HepG2 (cell line): ENCODE data around the gene TMEM131. TPM values are rescaled to one million over a fixed set of nuclear protein-coding genes. Genes with fewer than 3 reads are reported as not detected.

Experiments used
- ATAC-seq: fragments of 200-7000 bp; cut with Tn5 transposase; 3 replicates; pipeline ENCODE4 v1.9.1; 2020; ENCODE audit warnings: mild to moderate bottlenecking, moderate library complexity
- BruUV-seq: library from RNA; stranded (reverse); fragments of 400-500 nt; replicated peaks from 2 replicates; lab custom pipeline; 2021; lab: Mats Ljungman, UMichigan
- CTCF ChIA-PET: fragments of 300-600 bp; formaldehyde crosslinking; extraction: SDS; loops from one replicate; lab custom pipeline; 2021; ENCODE audit warnings: low total read pairs, inconsistent platforms, low intra/inter-chr PET ratio; lab: Yijun Ruan, JAX
- POLR2A ChIA-PET: fragments of 350-600 bp; sonication (Branson Sonifier 250); formaldehyde crosslinking; loops from one replicate; lab custom pipeline; 2020; ENCODE audit warnings: antibody characterized with exemption, inconsistent platforms; lab: Yijun Ruan, JAX
- DNase-seq: peaks from one replicate; pipeline ENCODE4 v3.0.0-alpha.2; 2015; ENCODE audit warnings: low spot score
- FAIRE-seq: peaks from 3 replicates; lab custom pipeline; 2011; peaks lifted over from hg19 to GRCh38; lab: Jason Lieb, UNC
- H2AFZ ChIP-seq: one replicate; pipeline ENCODE4 v1.6.1; 2011; ENCODE audit warnings: low read length, inconsistent platforms
- H3K27ac ChIP-seq: fragments of 300-600 bp; 3 replicates; pipeline ENCODE4 v1.8.0; 2011; ENCODE audit warnings: mixed run types, mild to moderate bottlenecking, mixed read lengths, low read length, inconsistent platforms; ENCODE audit not compliant: insufficient read depth; ENCODE audit errors: extremely low read length
- H3K27me3 ChIP-seq, 2 experiments: fragments of 200-600 bp in 1 of 2; 2 replicates in 1 of 2; 3 replicates in 1 of 2; pipeline versions ENCODE4 v1.6.0 to v1.8.0; 2011; ENCODE audit warnings: low read length in 2 of 2, mild to moderate bottlenecking in 2 of 2, moderate library complexity in 2 of 2, inconsistent platforms in 1 of 2; ENCODE audit not compliant: insufficient read depth in 2 of 2, control insufficient read depth in 1 of 2
- H3K36me3 ChIP-seq, 2 experiments: fragments of 200-600 bp in 1 of 2; replicated peaks in 1 of 2; 2 replicates in 1 of 2; 3 replicates in 1 of 2; pipeline versions ENCODE4 v1.5.1 to v1.8.0; 2011; ENCODE audit warnings: low read length in 2 of 2, inconsistent platforms in 1 of 2; ENCODE audit not compliant: insufficient read depth in 2 of 2, control insufficient read depth in 1 of 2
- H3K4me1 ChIP-seq: 2 replicates; pipeline ENCODE4 v1.5.1; 2012; ENCODE audit warnings: low read length, inconsistent platforms; ENCODE audit not compliant: insufficient read depth
- H3K4me2 ChIP-seq: 2 replicates; pipeline ENCODE4 v1.6.0; 2011; ENCODE audit warnings: low read depth, low read length, inconsistent platforms
- H3K4me3 ChIP-seq, 3 experiments: fragments of 200-600 bp in 1 of 3; sonication (generic), shearing (Covaris generic) in 1 of 3; replicated peaks in 1 of 3; 2 replicates each; pipeline ENCODE4 v1.5.1; 2011 to 2016; ENCODE audit warnings: low read length in 3 of 3, inconsistent platforms in 2 of 3, low read depth in 2 of 3, mild to moderate bottlenecking in 2 of 3, control low read depth in 1 of 3, mixed read lengths in 1 of 3; ENCODE audit not compliant: insufficient read depth in 1 of 3
- H3K79me2 ChIP-seq: one replicate; pipeline ENCODE4 v1.6.1; 2011; ENCODE audit warnings: low read length, inconsistent platforms; ENCODE audit not compliant: insufficient read depth
- H3K9ac ChIP-seq: 2 replicates; pipeline ENCODE4 v1.6.0; 2011; ENCODE audit warnings: mild to moderate bottlenecking, low read depth, low read length, inconsistent platforms; ENCODE audit not compliant: insufficient read depth
- H3K9me3 ChIP-seq: 2 replicates; pipeline ENCODE4 v1.5.1; 2012; ENCODE audit warnings: mild to moderate bottlenecking, low read length
- H4K20me1 ChIP-seq: 2 replicates; pipeline ENCODE4 v1.6.0; 2011; ENCODE audit warnings: inconsistent platforms, mild to moderate bottlenecking, low read length, moderate library complexity; ENCODE audit not compliant: insufficient read depth
- CEBPG ChIP-seq: IDR thresholded peaks from 2 replicates; pipeline ENCODE4 v1.6.1; 2016
- MEIS1 ChIP-seq: sonication (generic); formaldehyde crosslinking; IDR thresholded peaks from 2 replicates; pipeline ENCODE4 v1.9.0; 2021; ENCODE audit warnings: mild to moderate bottlenecking, missing genetic modification reagents, moderate library complexity, borderline replicate concordance
- NCOR1 ChIP-seq: fragments of 200-600 bp; sonication (generic); IDR thresholded peaks from 2 replicates; pipeline ENCODE4 v1.7.0; 2017; ENCODE audit warnings: antibody characterized with exemption, low read length, borderline replicate concordance
- NR2F1 ChIP-seq, 2 experiments: fragments of 450-650 bp in 1 of 2; formaldehyde crosslinking in 1 of 2; IDR thresholded peaks; 2 replicates each; pipeline versions ENCODE4 v1.5.0 to v1.6.1; 2016 to 2020; ENCODE audit warnings: mild to moderate bottlenecking in 1 of 2, missing compliant biosample characterization in 1 of 2, missing genetic modification reagents in 1 of 2, moderate library complexity in 1 of 2
- SKIL ChIP-seq: sonication (generic); formaldehyde crosslinking; IDR thresholded peaks from 2 replicates; pipeline ENCODE4 v1.8.0; 2022; ENCODE audit warnings: missing genetic modification reagents, mild to moderate bottlenecking, moderate library complexity, borderline replicate concordance
- STAG1 ChIP-seq: sonication (generic); formaldehyde crosslinking; IDR thresholded peaks from 2 replicates; pipeline ENCODE4 v1.4.0; 2020; ENCODE audit warnings: missing genetic modification reagents
- THAP9 ChIP-seq: sonication (generic); formaldehyde crosslinking; IDR thresholded peaks from 2 replicates; pipeline ENCODE4; 2020; ENCODE audit warnings: missing genetic modification reagents, mild to moderate bottlenecking, borderline replicate concordance
- TOPORS ChIP-seq: sonication (generic); formaldehyde crosslinking; IDR thresholded peaks from 2 replicates; pipeline ENCODE4 v1.8.0; 2023; ENCODE audit warnings: mild to moderate bottlenecking, missing genetic modification reagents
- ZBTB8A ChIP-seq: sonication (generic); formaldehyde crosslinking; IDR thresholded peaks from 2 replicates; pipeline ENCODE4 v1.4.0; 2020; ENCODE audit warnings: mild to moderate bottlenecking, low read depth, missing genetic modification reagents, borderline replicate concordance
- ZNF512 ChIP-seq: sonication (generic); formaldehyde crosslinking; IDR thresholded peaks from 2 replicates; pipeline ENCODE4 v1.4.0; 2020; ENCODE audit warnings: mild to moderate bottlenecking, missing genetic modification reagents
- ZNF572 ChIP-seq: sonication (generic); formaldehyde crosslinking; IDR thresholded peaks from 2 replicates; pipeline ENCODE4 v1.5.1; 2020; ENCODE audit warnings: mild to moderate bottlenecking, missing genetic modification reagents
- ZNF746 ChIP-seq: sonication (generic); formaldehyde crosslinking; IDR thresholded peaks from 2 replicates; pipeline ENCODE4 v1.8.0; 2022; ENCODE audit warnings: mild to moderate bottlenecking, missing genetic modification reagents
- ZSCAN21 ChIP-seq: sonication (generic); formaldehyde crosslinking; IDR thresholded peaks from 2 replicates; pipeline ENCODE4 v1.8.0; 2022; ENCODE audit warnings: mild to moderate bottlenecking, missing genetic modification reagents, moderate library complexity, borderline replicate concordance
- WGBS: methylation state at CpG from one replicate; pipeline ENCODE4 v1.1.6; 2017; ENCODE audit warnings: low lambda C conversion rate; 5-methylcytosine and 5-hydroxymethylcytosine counted together
- in situ Hi-C: cut with HindIII; loops from 2 replicates; pipeline ENCODE4 v1.10.0; 2017; ENCODE audit warnings: low pct_unique_long_range_greater_than_20kb; ENCODE audit not compliant: extremely low pct_ligation_motif_present
- intact Hi-C: fragments of 100-400 bp; cut with micrococcal nuclease; formaldehyde crosslinking; loops from one replicate; pipeline ENCODE4 v1.10.0; 2022; ENCODE audit not compliant: unreplicated experiment
- polyA plus RNA-seq, 8 experiments: library from polyadenylated mRNA; depleted of rRNA in 3 of 8; stranded (reverse) in 7 of 8; unstranded in 1 of 8; fragments of >200 nt; fragmentation: Illumina TruSeq in 4 of 8; extraction: Trizol in 4 of 8; gene quantifications; 2 replicates each; pipeline versions ENCODE4 v1.2.1 to v1.2.3, GENCODE V29; 2011 to 2016; ENCODE audit warnings: low read depth in 4 of 8, missing spikeins in 1 of 8, mixed read lengths in 1 of 8; ENCODE audit not compliant: insufficient read depth in 1 of 8
- total RNA-seq, 5 experiments: library from RNA; depleted of rRNA; stranded (reverse); fragments of >200 nt; fragmentation: Illumina TruSeq; extraction: Trizol; gene quantifications; 2 replicates each; pipeline ENCODE4 v1.2.3, GENCODE V29; 2016; ENCODE audit warnings: low read depth in 1 of 5
- TF ChIP-seq, protein P1 (sequence below): sonication (generic); formaldehyde crosslinking; IDR thresholded peaks from 2 replicates; pipeline ENCODE4 v1.8.0; 2022; ENCODE audit warnings: mild to moderate bottlenecking, missing genetic modification reagents; ENCODE audit not compliant: insufficient replicate concordance

TMEM131 gene
- total and polyA plus RNA-seq, 2 of the 13 experiments (the other 11 are each of a cell fraction or from before 2014, with no cell fraction given), result 17.9 to 19.5 TPM

- H3K4me3 ChIP-seq, result no peak overlapping the region
- intact Hi-C loops, result no loop called here
- TF ChIP-seq ZNF572 (CRISPR knock-in tag), result no peak
- TF ChIP-seq THAP9 (CRISPR knock-in tag), result no peak
- no peak for TF ChIP-seq ZNF512
- no peak for TF ChIP-seq ZBTB8A (CRISPR knock-in tag)
- TF ChIP-seq STAG1 (CRISPR knock-in tag), result no peak
- TF ChIP-seq NR2F1 (CRISPR knock-in tag; IDR thresholded peaks at IDR 0.05), result no peak
- TF ChIP-seq TOPORS, result no peak
- no peak for TF ChIP-seq SKIL
- no peak for TF ChIP-seq MEIS1 (CRISPR knock-in tag)
- TF ChIP-seq, protein P1, sequence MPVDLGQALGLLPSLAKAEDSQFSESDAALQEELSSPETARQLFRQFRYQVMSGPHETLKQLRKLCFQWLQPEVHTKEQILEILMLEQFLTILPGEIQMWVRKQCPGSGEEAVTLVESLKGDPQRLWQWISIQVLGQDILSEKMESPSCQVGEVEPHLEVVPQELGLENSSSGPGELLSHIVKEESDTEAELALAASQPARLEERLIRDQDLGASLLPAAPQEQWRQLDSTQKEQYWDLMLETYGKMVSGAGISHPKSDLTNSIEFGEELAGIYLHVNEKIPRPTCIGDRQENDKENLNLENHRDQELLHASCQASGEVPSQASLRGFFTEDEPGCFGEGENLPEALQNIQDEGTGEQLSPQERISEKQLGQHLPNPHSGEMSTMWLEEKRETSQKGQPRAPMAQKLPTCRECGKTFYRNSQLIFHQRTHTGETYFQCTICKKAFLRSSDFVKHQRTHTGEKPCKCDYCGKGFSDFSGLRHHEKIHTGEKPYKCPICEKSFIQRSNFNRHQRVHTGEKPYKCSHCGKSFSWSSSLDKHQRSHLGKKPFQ (CRISPR knock-in tag), result no peak
- TF ChIP-seq ZNF746 (CRISPR knock-in tag), result no peak
- no peak for TF ChIP-seq CEBPG (CRISPR knock-in tag)
- TF ChIP-seq NCOR1, result no peak
- TF ChIP-seq ZSCAN21 (CRISPR knock-in tag), result no peak
Observed at GRCh38 chr2:97752342-97753334, 243.1 kb downstream of the TMEM131 start.

More at GRCh38 chr2:97752342-97753334, 243.1 kb downstream of the TMEM131 start:
- FAIRE-seq, result peak; percentile 34
- no peaks in the 10 kb centered on the region for H3K27me3 ChIP-seq
- in situ Hi-C loops, result no loop called here
- H3K9me3 ChIP-seq, result no peaks in the 10 kb centered on the region
- no peaks in the 10 kb centered on the region for H3K79me2 ChIP-seq
- 93% methylated on average over 3 of the region's 3 CpGs for WGBS
- no peak overlapping the region for H3K9ac ChIP-seq
- ATAC-seq, result no peak
- POLR2A ChIA-PET, result no interaction called here
- CTCF ChIA-PET, result no interaction called here
- no peaks in the 10 kb centered on the region for H3K4me1 ChIP-seq
- H2AFZ ChIP-seq, result no peak overlapping the region
- no peaks in the 10 kb centered on the region for H4K20me1 ChIP-seq
- DNase-seq, result no peak
- H3K36me3 ChIP-seq, result peaks cover 5 to 24% of the 10 kb centered on the region in 2 experiments; a peak in 4 of 5 replicates
- BruUV-seq, result no TSS peak
- no peak overlapping the region for H3K27ac ChIP-seq
- no peak overlapping the region for H3K4me2 ChIP-seq
